GM18951 (cell line): ENCODE results near the gene ARHGDIA.

ENCODE experiments used
- POLR2A ChIP-seq: IDR thresholded peaks from 4 replicates; pipeline ENCODE4 v1.6.1; 2011; ENCODE audit warnings: mild to moderate bottlenecking; ENCODE audit not compliant: insufficient read length, insufficient read depth; ENCODE audit errors: extremely low read depth
- in situ Hi-C: fragments of 300-500 bp; cut with MboI; formaldehyde crosslinking; loops from one replicate; pipeline ENCODE4 v1.12.0; 2022; ENCODE audit warnings: low sequenced_read_pairs, mixed read lengths, inconsistent platforms; ENCODE audit not compliant: unreplicated experiment

ARHGDIA gene

GRCh38 chr17:81910840-81911276, 39.7 kb upstream of the ARHGDIA start:
- TF ChIP-seq POLR2A = no peak
- in situ Hi-C loops = no loop called here

- no peak for TF ChIP-seq POLR2A
- in situ Hi-C loops = no loop called here
Observed at GRCh38 chr17:81909966-81910839, 39.1 kb upstream of the ARHGDIA start.

GRCh38 chr17:81909231-81909630, 38.1 kb upstream of the ARHGDIA start:
- in situ Hi-C loops = no loop called here

GRCh38 chr17:81908793-81909192, 37.7 kb upstream of the ARHGDIA start:
- TF ChIP-seq POLR2A = no peak
- in situ Hi-C loops = no loop called here

More at GRCh38 chr17:81909231-81909630, 38.1 kb upstream of the ARHGDIA start:
- TF ChIP-seq POLR2A = no peak

GRCh38 chr17:81907219-81908145, 36.3 kb upstream of the ARHGDIA start:
- no peak for TF ChIP-seq POLR2A
- in situ Hi-C loops = no loop called here

GRCh38 chr17:81906476-81907218, 35.5 kb upstream of the ARHGDIA start:
- no peak for TF ChIP-seq POLR2A
- in situ Hi-C loops = no loop called here

GRCh38 chr17:81905993-81906392, 34.9 kb upstream of the ARHGDIA start:
- no peak for TF ChIP-seq POLR2A
- in situ Hi-C loops = no loop called here

GRCh38 chr17:81905424-81905875, 34.3 kb upstream of the ARHGDIA start:
- TF ChIP-seq POLR2A = no peak
- in situ Hi-C loops = no loop called here

- TF ChIP-seq POLR2A = no peak
- in situ Hi-C loops = no loop called here
Observed at GRCh38 chr17:81904600-81905423, 33.7 kb upstream of the ARHGDIA start.

GRCh38 chr17:81903896-81904599, 32.9 kb upstream of the ARHGDIA start:
- in situ Hi-C loops = no loop called here

GRCh38 chr17:81903415-81903831, 32.3 kb upstream of the ARHGDIA start:
- TF ChIP-seq POLR2A = no peak
- in situ Hi-C loops = no loop called here

More at GRCh38 chr17:81903896-81904599, 32.9 kb upstream of the ARHGDIA start:
- no peak for TF ChIP-seq POLR2A
